ENCODE results near the gene RHOB.
"Not testable (repeated sequence)": the region's sequence is repeated elsewhere in the genome, so short reads cannot be mapped to it uniquely, and the experiment has no call there.

Gene RHOB

GRCh38 chr2:20446917-20447436, at the start of gene RHOB:
TSS of gene RHOB (plus strand) at chr2:20447074. CDS start at chr2:20447466, 392 bp downstream.
- DNase-seq (ENCODE audit: low read depth, low spot score) = peak; percentile 77

- DNase-seq (ENCODE audit: low read depth, low spot score) = no peak
These were observed 48.9 kb upstream of the RHOB start for GRCh38 chr2:20397811-20398447.

- DNase-seq (ENCODE audit: low read depth, low spot score) = no peak
These were observed 47.8 kb upstream of the RHOB start for GRCh38 chr2:20398956-20399567.

- DNase-seq (ENCODE audit: low read depth, low spot score) = no peak
These were observed 46.6 kb upstream of the RHOB start for GRCh38 chr2:20400306-20400705.

GRCh38 chr2:20400787-20401488, 45.9 kb upstream of the RHOB start:
- DNase-seq (ENCODE audit: low read depth, low spot score) = no peak

GRCh38 chr2:20401489-20401835, 45.4 kb upstream of the RHOB start:
- no peak for DNase-seq (ENCODE audit: low read depth, low spot score)

- DNase-seq (ENCODE audit: low read depth, low spot score) = no peak
These were observed 43.0 kb upstream of the RHOB start for GRCh38 chr2:20403774-20404312.

GRCh38 chr2:20404950-20405349, 41.9 kb upstream of the RHOB start:
- DNase-seq (ENCODE audit: low read depth, low spot score) = no peak

GRCh38 chr2:20409039-20409438, 37.8 kb upstream of the RHOB start:
- no peak for DNase-seq (ENCODE audit: low read depth, low spot score)

GRCh38 chr2:20410556-20411277, 36.2 kb upstream of the RHOB start:
- no peak for DNase-seq (ENCODE audit: low read depth, low spot score)

- peak; percentile 23 for DNase-seq (ENCODE audit: low read depth, low spot score)
These were observed 35.4 kb upstream of the RHOB start for GRCh38 chr2:20411361-20411894.

- no peak for DNase-seq (ENCODE audit: low read depth, low spot score)
These were observed 32.1 kb upstream of the RHOB start for GRCh38 chr2:20414806-20415205.

GRCh38 chr2:20415511-20415918, 31.4 kb upstream of the RHOB start:
- no peak for DNase-seq (ENCODE audit: low read depth, low spot score)

- DNase-seq (ENCODE audit: low read depth, low spot score) = no peak
These were observed 30.2 kb upstream of the RHOB start for GRCh38 chr2:20416723-20417122.

GRCh38 chr2:20417230-20417821, 29.5 kb upstream of the RHOB start:
- DNase-seq (ENCODE audit: low read depth, low spot score) = not testable (repeated sequence)

- DNase-seq (ENCODE audit: low read depth, low spot score) = no peak
These were observed 28.4 kb upstream of the RHOB start for GRCh38 chr2:20418519-20418918.

GRCh38 chr2:20419007-20419576, 27.8 kb upstream of the RHOB start:
- no peak for DNase-seq (ENCODE audit: low read depth, low spot score)

GRCh38 chr2:20419752-20420151, 27.1 kb upstream of the RHOB start:
- no peak for DNase-seq (ENCODE audit: low read depth, low spot score)

- no peak for DNase-seq (ENCODE audit: low read depth, low spot score)
These were observed 25.4 kb upstream of the RHOB start for GRCh38 chr2:20421336-20421987.

- no peak for DNase-seq (ENCODE audit: low read depth, low spot score)
These were observed 24.9 kb upstream of the RHOB start for GRCh38 chr2:20421988-20422370.
